Activated T-cell treated with anti-CD3 and anti-CD28 coated beads, Interleukin-2, amount 50 U/mL, for 72 hours (primary cell): ENCODE results near the gene SNAPC2. TPM values are rescaled to one million over a fixed set of nuclear protein-coding genes. Genes with fewer than 3 reads are reported as not detected.

Experiments used
- ATAC-seq, 2 donors: fragments of 150-1000 bp; cut with Tn5 transposase; replicated peaks in 1 of 2; 2 replicates each; pipeline ENCODE4 v1.10.0; 2021; ENCODE audit warnings: moderate library complexity in 2 of 2, mild to moderate bottlenecking in 1 of 2
- DNase-seq, 2 donors: peaks; one replicate each; pipeline ENCODE4 v3.0.0; 2021 to 2022; ENCODE audit warnings: mixed read lengths in 1 of 2
- H3K27ac Mint-ChIP-seq: one replicate; pipeline ENCODE4 v1.8.0; 2022; ENCODE audit warnings: mild to moderate bottlenecking, moderate library complexity, mixed read lengths
- H3K27me3 Mint-ChIP-seq: one replicate; pipeline ENCODE4 v1.8.0; 2022; ENCODE audit warnings: low read depth, mixed read lengths
- H3K36me3 Mint-ChIP-seq, 2 donors: one replicate each; pipeline ENCODE4 v1.8.0; 2022; ENCODE audit warnings: mixed read lengths in 2 of 2, mild to moderate bottlenecking in 1 of 2; ENCODE audit not compliant: insufficient read depth in 2 of 2
- H3K4me1 Mint-ChIP-seq: one replicate; pipeline ENCODE4 v1.8.0; 2022; ENCODE audit warnings: low read depth, mixed read lengths
- H3K4me3 Mint-ChIP-seq, 2 donors: one replicate each; pipeline ENCODE4 v1.8.0; 2022; ENCODE audit warnings: mild to moderate bottlenecking in 2 of 2, mixed read lengths in 2 of 2, moderate library complexity in 2 of 2
- H3K9me3 Mint-ChIP-seq, 2 donors: one replicate each; pipeline ENCODE4 v1.8.0; 2022; ENCODE audit warnings: mixed read lengths in 2 of 2
- total RNA-seq, 2 donors: library from RNA; stranded (reverse); gene quantifications; one replicate each; pipeline ENCODE4 v1.2.3, GENCODE V29; 2022

Gene SNAPC2
- total RNA-seq, 2 donors from 2014 or later = 23.7 to 25.5 TPM

DNA sequence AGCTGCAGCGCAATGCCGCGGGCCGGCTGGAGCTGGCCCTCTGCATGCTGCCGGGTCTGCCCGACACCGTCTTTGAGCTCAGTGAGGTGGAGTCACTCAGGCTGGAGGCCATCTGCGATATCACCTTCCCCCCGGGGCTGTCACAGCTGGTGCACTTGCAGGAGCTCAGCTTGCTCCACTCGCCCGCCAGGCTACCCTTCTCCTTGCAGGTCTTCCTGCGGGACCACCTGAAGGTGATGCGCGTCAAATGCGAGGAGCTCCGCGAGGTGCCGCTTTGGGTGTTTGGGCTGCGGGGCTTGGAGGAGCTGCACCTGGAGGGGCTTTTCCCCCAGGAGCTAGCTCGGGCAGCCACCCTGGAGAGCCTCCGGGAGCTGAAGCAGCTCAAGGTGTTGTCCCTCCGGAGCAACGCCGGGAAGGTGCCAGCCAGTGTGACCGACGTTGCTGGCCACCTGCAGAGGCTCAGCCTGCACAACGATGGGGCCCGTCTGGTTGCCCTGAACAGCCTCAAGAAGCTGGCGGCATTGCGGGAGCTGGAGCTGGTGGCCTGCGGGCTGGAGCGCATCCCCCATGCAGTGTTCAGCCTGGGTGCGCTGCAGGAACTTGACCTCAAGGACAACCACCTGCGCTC lies 20.3 kb upstream of the SNAPC2 start:
- Mint-ChIP-seq H3K27me3 (no peaks in the 10 kb centered on the region), H3K9me3 (no peaks in the 10 kb centered on the region)
- DNase-seq = no peak

DNA sequence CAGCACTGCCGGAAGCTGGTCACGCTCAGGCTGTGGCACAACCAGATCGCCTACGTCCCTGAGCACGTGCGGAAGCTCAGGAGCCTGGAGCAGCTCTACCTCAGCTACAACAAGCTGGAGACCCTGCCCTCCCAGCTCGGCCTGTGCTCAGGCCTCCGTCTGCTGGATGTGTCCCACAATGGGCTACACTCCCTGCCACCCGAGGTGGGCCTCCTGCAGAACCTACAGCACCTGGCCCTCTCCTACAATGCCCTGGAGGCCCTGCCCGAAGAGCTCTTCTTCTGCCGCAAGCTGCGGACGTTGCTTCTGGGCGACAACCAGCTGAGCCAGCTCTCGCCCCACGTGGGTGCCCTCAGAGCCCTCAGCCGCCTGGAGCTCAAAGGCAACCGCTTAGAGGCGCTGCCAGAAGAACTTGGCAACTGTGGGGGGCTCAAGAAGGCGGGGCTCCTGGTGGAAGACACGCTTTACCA lies 19.7 kb upstream of the SNAPC2 start:
- Mint-ChIP-seq H3K4me1 (peaks cover 26% of the 10 kb centered on the region), H3K27ac (no peak overlapping the region), H3K27me3 (no peaks in the 10 kb centered on the region), H3K9me3 (no peaks in the 10 kb centered on the region), H3K4me3 (no peak overlapping the region), H3K36me3 (peaks cover 0 to 9% of the 10 kb centered on the region in 2 donors)
- DNase-seq (no peak), ATAC-seq (no peak)

More for the DNA sequence above, 20.3 kb upstream of the SNAPC2 start:
- Mint-ChIP-seq H3K36me3 (peaks cover 0 to 6% of the 10 kb centered on the region in 2 donors), H3K4me3 (no peak overlapping the region), H3K4me1 (peaks cover 20% of the 10 kb centered on the region), H3K27ac (no peak overlapping the region)
- ATAC-seq = no peak

DNA sequence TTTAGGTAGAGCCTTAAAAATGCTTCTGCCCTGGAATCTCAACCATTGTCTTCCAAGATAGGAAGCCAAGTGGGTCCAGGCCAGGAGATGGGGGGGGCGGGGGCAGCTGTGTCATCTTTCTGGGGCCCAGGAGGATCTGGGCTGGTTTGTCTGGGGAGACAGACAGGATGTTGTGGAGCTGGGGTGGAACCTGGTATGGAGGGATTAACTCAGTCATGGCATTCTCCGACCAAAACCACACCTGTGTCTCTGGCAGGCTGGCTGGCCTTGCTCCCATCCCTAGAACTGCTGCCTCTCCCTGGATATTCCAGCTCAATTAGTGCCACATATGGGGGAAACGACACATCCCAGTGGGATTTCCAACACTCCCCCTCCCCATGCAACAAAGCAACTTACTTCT lies 19.2 kb upstream of the SNAPC2 start:
- no peaks in the 10 kb centered on the region for H3K27me3 Mint-ChIP-seq
- DNase-seq = no peak
- no peak overlapping the region for H3K27ac Mint-ChIP-seq
- peaks cover 31% of the 10 kb centered on the region for H3K4me1 Mint-ChIP-seq
- ATAC-seq = no peak
- H3K9me3 Mint-ChIP-seq = no peaks in the 10 kb centered on the region
- H3K36me3 Mint-ChIP-seq = peaks cover 0 to 11% of the 10 kb centered on the region in 2 donors
- H3K4me3 Mint-ChIP-seq = no peak overlapping the region

DNA sequence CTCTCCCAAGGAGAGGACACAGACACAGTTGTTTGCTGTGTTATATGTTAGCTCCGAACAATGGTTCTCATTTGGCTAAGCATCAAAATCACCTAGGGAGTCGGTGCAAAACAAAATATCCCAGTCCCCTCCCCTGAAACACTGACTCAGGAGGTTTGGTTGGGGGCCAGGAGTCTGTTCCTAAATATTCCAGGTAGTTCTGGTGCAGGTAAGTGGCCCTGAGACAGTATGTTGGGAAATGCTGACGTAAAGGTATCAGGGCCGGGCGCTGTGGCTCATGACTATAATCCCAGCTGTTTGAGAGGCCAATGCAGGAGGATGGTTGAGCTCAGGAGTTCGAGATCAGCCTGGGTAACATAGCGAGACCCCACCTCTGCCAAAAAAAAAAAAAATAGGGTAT lies 18.8 kb upstream of the SNAPC2 start:
- H3K27me3 Mint-ChIP-seq = no peaks in the 10 kb centered on the region
- peaks cover 0 to 11% of the 10 kb centered on the region in 2 donors for H3K36me3 Mint-ChIP-seq
- no peak overlapping the region for H3K4me3 Mint-ChIP-seq
- H3K4me1 Mint-ChIP-seq = peaks cover 35% of the 10 kb centered on the region
- H3K27ac Mint-ChIP-seq = no peak overlapping the region
- DNase-seq (no peak), ATAC-seq (no peak)
- no peaks in the 10 kb centered on the region for H3K9me3 Mint-ChIP-seq

DNA sequence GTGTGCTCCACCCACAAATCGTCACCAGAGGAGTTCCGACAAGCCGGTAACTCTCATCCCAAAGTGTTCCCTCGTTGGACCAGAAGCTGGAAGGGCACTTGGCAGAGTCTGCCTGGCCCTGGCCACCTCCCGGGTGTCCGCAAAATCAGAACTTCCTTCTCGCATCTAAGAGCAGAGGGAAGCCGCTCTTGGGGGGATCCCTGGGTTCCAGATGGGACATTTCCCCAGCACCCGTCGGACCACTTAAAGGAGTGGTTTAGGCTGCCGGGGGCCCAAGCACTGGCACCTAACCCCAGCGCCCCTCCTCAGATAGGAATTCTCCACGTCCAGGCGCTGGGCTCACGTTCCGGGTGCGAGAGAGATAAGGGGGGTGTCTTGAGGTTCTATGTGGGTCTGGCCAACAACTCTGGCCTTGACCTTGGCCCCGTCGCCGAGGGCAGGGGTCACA lies 17.3 kb upstream of the SNAPC2 start:
- Mint-ChIP-seq H3K4me1 (peaks cover 43% of the 10 kb centered on the region), H3K36me3 (peaks cover 0 to 11% of the 10 kb centered on the region in 2 donors), H3K9me3 (no peaks in the 10 kb centered on the region), H3K27ac (peak overlapping the region; percentile 96), H3K4me3 (peak overlapping the region; percentile 92 to 93), H3K27me3 (no peaks in the 10 kb centered on the region)
- DNase-seq = no peak
- ATAC-seq = no peak

DNA sequence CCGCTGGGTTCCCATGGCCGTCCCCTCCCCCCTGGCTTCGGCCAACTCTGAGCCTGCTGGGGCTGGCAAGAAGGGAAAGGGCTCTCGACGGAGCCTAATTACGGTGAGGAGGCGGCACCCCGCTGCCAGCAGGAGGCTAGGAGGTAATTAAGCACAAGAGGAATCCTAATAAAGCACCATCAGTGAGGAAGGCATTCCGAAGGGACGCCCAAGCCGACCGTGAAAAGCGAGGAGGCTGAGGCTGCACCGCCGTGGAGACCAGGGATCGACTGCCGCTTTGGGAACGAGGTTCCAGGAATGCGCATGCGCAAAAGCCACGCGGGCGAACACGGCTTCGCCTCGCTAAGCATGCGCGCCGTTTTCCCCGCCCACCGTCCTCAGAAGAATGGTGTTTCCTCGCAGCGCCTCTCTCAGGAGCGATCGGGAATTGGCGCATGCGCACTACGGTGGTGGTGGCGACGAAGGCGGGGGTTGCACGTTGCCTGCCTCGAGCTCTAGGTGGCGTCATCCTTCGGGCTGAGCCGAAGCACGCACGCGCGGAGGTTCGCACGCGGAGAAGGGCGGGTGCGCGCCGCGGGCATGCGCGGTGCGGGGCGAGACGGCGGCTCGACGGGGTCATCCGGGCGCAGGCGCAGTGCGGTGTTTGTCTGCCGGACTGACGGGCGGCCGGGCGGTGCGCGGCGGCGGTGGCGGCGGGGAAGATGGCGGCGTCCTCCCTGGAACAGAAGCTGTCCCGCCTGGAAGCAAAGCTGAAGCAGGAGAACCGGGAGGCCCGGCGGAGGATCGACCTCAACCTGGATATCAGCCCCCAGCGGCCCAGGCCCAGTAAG lies 16.7 kb upstream of the SNAPC2 start, which contains the start of gene MAP2K7:
Gene MAP2K7 (plus strand): TSS at position 634 of the 830 bp plus-strand sequence. CDS start 68 bp downstream, at position 702.
- no peaks in the 10 kb centered on the region for H3K27me3 Mint-ChIP-seq
- no peaks in the 10 kb centered on the region for H3K9me3 Mint-ChIP-seq
- DNase-seq (peak; percentile 100), ATAC-seq (peak; percentile 79 to 82)
- H3K4me1 Mint-ChIP-seq = peaks cover 43% of the 10 kb centered on the region
- peak within 1 kb of the TSS; percentile 96 for H3K27ac Mint-ChIP-seq
- peaks cover 0 to 11% of the 10 kb centered on the region in 2 donors for H3K36me3 Mint-ChIP-seq
- H3K4me3 Mint-ChIP-seq = peak within 1 kb of the TSS; percentile 92 to 96

DNA sequence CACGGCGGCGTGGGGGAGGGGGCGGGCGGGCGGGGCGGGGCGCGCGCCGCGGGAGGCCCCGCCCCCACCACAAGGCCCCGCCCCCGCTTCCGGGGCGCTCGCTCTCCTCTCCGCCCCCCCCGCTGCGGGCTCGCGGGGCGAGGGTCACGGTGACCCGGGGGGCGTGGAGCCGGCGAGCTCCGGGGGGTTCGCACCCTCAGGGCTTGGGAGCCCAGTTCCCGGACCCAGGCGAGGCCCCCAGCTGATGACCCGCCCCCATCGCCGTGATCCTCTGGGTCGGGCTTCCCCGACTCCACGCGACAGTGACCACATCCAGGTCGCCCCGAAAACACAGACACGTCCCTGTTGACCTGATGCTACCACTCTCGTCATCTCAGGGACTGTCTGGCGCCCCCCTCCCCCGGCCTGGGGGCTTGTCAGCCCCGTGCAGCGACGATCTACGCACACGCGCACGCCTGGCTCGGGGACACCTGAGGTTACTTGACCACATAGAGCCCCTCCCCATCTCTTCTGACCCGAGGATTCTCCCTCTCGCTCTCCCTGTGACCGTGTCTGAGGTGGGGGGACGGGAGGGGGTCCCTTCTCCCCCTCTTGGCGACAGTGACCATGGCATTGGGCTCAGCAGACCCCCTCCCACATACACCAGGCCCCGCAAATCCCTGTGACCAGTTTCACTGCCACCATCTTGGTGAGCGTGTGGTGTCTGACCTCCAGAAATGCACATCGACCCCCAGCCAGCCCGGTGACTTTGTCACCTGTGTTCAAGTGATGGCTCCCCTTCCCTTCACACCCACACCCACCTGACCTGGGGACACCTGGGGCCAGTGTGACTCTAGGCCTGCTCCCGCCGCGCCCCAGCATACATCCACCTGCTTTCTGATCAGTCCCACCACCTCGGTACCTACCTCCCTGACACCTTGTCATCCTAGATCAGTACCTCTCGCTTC lies 15.8 kb upstream of the SNAPC2 start:
- no peaks in the 10 kb centered on the region for H3K9me3 Mint-ChIP-seq
- H3K36me3 Mint-ChIP-seq = peaks cover 0 to 11% of the 10 kb centered on the region in 2 donors
- peaks cover 43% of the 10 kb centered on the region for H3K4me1 Mint-ChIP-seq
- ATAC-seq = peak; percentile 59 to 61
- H3K4me3 Mint-ChIP-seq = peak overlapping the region; percentile 92 to 96
- peak; percentile 73 to 74 for DNase-seq
- peak overlapping the region; percentile 96 for H3K27ac Mint-ChIP-seq
- no peaks in the 10 kb centered on the region for H3K27me3 Mint-ChIP-seq

GRCh38 chr19:7905268-7905667 lies 14.9 kb upstream of the SNAPC2 start:
- no peaks in the 10 kb centered on the region for H3K27me3 Mint-ChIP-seq
- H3K4me1 Mint-ChIP-seq = peaks cover 43% of the 10 kb centered on the region
- peak overlapping the region; percentile 92 to 96 for H3K4me3 Mint-ChIP-seq
- DNase-seq (no peak), ATAC-seq (no peak)
- H3K9me3 Mint-ChIP-seq = no peaks in the 10 kb centered on the region
- H3K27ac Mint-ChIP-seq = peak overlapping the region; percentile 96
- H3K36me3 Mint-ChIP-seq = peaks cover 0 to 11% of the 10 kb centered on the region in 2 donors

DNA sequence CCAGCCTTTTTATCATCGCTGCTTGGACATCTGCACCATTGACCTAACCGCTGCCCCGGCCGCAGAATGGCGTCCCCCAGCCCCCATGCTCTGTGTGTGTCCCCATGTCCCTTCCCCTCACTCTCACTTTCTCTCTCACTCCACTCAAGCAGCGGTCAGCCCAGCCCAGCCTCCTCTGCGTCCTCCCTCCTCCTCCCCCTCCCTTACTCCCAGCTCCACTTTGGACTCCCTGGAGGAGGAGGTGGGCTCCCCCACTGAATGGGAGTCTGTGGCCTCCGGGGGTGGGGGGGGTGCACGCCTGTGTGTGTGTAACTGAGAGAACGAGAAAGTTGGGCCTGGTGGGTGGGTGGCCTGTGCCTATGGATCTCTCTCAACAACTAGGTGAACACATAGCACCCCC lies 14.3 kb upstream of the SNAPC2 start:
- no peak for DNase-seq
- Mint-ChIP-seq H3K9me3 (no peaks in the 10 kb centered on the region), H3K4me1 (peaks cover 43% of the 10 kb centered on the region), H3K27ac (peak overlapping the region; percentile 23), H3K4me3 (peak overlapping the region; percentile 73 to 96), H3K36me3 (peaks cover 5 to 11% of the 10 kb centered on the region in 2 donors), H3K27me3 (no peaks in the 10 kb centered on the region)
- no peak for ATAC-seq

DNA sequence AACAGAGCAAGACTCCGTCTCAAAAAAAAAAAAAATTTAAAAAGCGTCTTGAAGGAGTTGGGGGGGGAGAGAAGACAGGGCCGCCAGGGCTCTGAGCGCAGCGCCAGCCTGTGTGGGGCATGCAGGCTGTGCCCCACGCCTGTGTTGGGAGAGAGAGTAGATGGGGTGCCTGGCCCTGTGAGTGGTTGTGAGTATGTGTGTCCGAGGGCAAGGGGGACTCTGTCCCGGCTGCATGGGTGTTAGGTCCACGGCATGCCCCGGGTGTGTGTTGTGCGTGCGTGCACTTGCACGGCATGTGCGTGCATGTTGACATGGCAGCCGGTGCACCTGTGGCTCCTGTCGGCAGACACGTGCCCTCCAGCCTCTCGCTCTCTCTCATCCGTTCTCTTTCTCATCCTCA lies 13.0 kb upstream of the SNAPC2 start:
- no peak for ATAC-seq
- no peak for DNase-seq
- H3K4me3 Mint-ChIP-seq = no peak overlapping the region
- H3K27ac Mint-ChIP-seq = peak overlapping the region; percentile 42
- H3K9me3 Mint-ChIP-seq = no peaks in the 10 kb centered on the region
- H3K27me3 Mint-ChIP-seq = no peaks in the 10 kb centered on the region
- H3K36me3 Mint-ChIP-seq = peaks cover 7 to 11% of the 10 kb centered on the region in 2 donors
- peaks cover 41% of the 10 kb centered on the region for H3K4me1 Mint-ChIP-seq

DNA sequence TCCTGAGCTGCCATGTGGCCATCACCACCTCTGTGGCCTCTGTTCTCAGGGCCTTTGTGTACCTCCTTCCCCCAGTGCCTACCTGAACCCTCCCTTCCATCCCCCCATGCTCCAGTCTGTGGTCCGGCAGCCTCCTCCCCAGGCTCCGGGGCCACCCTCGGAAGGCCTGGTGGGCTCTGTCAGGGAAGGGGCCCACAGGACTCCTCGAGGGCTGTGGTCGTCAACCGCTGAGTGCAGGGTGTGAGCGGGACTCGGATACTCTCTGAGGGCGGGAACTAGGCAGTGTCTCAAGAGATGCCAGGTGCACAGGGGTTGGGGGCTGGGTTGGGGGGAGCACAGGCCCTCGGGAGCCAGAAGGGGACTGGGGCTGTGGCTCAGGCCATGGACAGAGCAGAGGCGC lies 12.6 kb upstream of the SNAPC2 start:
- H3K27ac Mint-ChIP-seq = no peak overlapping the region
- H3K36me3 Mint-ChIP-seq = peaks cover 7 to 11% of the 10 kb centered on the region in 2 donors
- peaks cover 37% of the 10 kb centered on the region for H3K4me1 Mint-ChIP-seq
- no peaks in the 10 kb centered on the region for H3K27me3 Mint-ChIP-seq
- no peak for DNase-seq
- H3K9me3 Mint-ChIP-seq = no peaks in the 10 kb centered on the region
- H3K4me3 Mint-ChIP-seq = no peak overlapping the region
- ATAC-seq = no peak

GRCh38 chr19:7908078-7908699 lies 11.9 kb upstream of the SNAPC2 start:
- DNase-seq = no peak
- H3K4me1 Mint-ChIP-seq = peaks cover 30% of the 10 kb centered on the region
- ATAC-seq = no peak
- H3K27me3 Mint-ChIP-seq = no peaks in the 10 kb centered on the region
- H3K4me3 Mint-ChIP-seq = no peak overlapping the region
- H3K36me3 Mint-ChIP-seq = peaks cover 11 to 12% of the 10 kb centered on the region in 2 donors
- no peaks in the 10 kb centered on the region for H3K9me3 Mint-ChIP-seq
- no peak overlapping the region for H3K27ac Mint-ChIP-seq
